T-helper 1 cell treated with Interleukin-12 subunit alpha and Interleukin-12 subunit beta and Interleukin-4 antibody, amounts not matched to agents 30 μg/mL and 1 μg/mL, for 36 hours (primary cell): ENCODE results near the gene CCDC60.

Source experiments
- H3K27ac Mint-ChIP-seq: one replicate; pipeline ENCODE4 v1.8.0; 2021; ENCODE audit warnings: mild to moderate bottlenecking, mixed read lengths
- H3K27me3 Mint-ChIP-seq: one replicate; pipeline ENCODE4 v1.8.0; 2021; ENCODE audit warnings: low read depth, mixed read lengths
- H3K36me3 Mint-ChIP-seq: one replicate; pipeline ENCODE4 v1.8.0; 2021; ENCODE audit warnings: low read depth, mixed read lengths
- H3K4me1 Mint-ChIP-seq: one replicate; pipeline ENCODE4 v1.8.0; 2021; ENCODE audit warnings: low read depth, mixed read lengths
- H3K4me3 Mint-ChIP-seq: one replicate; pipeline ENCODE4 v1.8.0; 2021; ENCODE audit warnings: mild to moderate bottlenecking, moderate library complexity, mixed read lengths
- H3K9me3 Mint-ChIP-seq: one replicate; pipeline ENCODE4 v1.8.0; 2021; ENCODE audit warnings: mixed read lengths

CCDC60 gene

DNA sequence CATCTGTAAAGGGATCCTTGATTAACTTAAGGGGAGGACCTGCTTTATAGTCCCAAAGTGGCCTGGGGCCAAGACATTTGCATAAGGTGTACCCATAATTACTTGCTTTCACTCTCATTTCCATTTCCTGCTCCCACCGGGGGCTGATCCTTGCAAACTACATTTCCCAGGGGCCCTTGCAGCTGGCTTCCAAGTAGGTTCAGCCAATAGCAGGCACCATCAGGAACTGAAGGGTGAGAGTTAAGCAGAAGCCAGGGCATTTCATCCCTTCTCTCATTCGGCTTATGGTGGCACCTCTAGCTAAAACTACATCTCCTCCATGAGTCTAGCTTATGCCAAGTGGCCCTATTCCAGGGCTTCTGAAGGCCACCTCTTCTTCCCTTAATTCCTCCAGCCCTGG is 88.8 kb downstream of the CCDC60 start:
- no peak overlapping the region for H3K4me3 Mint-ChIP-seq
- no peaks in the 10 kb centered on the region for H3K9me3 Mint-ChIP-seq
- no peak overlapping the region for H3K27ac Mint-ChIP-seq
- H3K27me3 Mint-ChIP-seq = peaks cover 4% of the 10 kb centered on the region
- H3K36me3 Mint-ChIP-seq = no peaks in the 10 kb centered on the region
- H3K4me1 Mint-ChIP-seq = no peaks in the 10 kb centered on the region

GRCh38 chr12:119425623-119426022 is 91.1 kb downstream of the CCDC60 start:
- Mint-ChIP-seq H3K4me1 (no peaks in the 10 kb centered on the region), H3K27me3 (peaks cover 4% of the 10 kb centered on the region), H3K4me3 (no peak overlapping the region), H3K9me3 (no peaks in the 10 kb centered on the region), H3K27ac (no peak overlapping the region), H3K36me3 (no peaks in the 10 kb centered on the region)

DNA sequence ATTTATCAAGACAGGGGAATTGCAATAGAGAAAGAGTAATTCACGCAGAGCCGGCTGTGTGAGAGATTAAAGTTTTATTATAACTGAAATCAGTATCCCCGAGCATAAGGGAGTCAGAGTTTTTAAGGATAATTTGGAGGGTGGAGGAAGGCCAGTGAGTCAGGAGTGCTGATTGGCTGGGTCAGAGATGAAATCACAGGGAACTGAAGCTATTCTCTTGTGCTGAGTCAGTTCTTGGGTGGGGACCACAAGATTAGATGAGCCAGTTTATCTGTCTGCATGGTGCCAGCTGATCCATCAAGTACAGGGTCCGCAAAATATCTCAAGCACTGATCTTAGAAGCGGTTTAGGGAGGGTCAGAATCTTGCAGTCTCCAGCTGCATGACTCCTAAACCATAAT is 96.6 kb downstream of the CCDC60 start:
- Mint-ChIP-seq H3K4me1 (no peaks in the 10 kb centered on the region), H3K27ac (no peak overlapping the region), H3K27me3 (no peaks in the 10 kb centered on the region), H3K36me3 (no peaks in the 10 kb centered on the region), H3K4me3 (no peak overlapping the region), H3K9me3 (peaks cover 4% of the 10 kb centered on the region)

DNA sequence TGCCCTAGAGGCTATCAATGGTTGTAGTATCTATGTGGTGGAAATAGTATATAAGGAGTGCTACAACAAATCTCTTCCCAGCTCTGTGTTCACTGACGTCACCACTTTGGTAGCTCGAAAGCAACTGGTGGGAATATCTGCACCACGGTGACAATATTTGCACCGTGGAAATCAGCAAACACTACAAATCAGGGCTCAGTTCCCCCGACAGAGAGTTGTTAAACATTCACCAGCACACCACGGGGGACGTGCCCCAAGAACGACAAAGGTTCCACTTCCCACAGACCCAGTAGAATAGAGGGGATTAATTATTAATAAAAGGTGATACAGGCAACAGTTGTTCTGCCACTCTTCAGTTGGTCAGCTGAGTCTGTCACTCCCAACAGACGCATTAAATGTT is 98.4 kb downstream of the CCDC60 start:
- no peaks in the 10 kb centered on the region for H3K4me1 Mint-ChIP-seq
- no peaks in the 10 kb centered on the region for H3K27me3 Mint-ChIP-seq
- peaks cover 4% of the 10 kb centered on the region for H3K9me3 Mint-ChIP-seq
- H3K27ac Mint-ChIP-seq = no peak overlapping the region
- no peak overlapping the region for H3K4me3 Mint-ChIP-seq
- no peaks in the 10 kb centered on the region for H3K36me3 Mint-ChIP-seq

DNA sequence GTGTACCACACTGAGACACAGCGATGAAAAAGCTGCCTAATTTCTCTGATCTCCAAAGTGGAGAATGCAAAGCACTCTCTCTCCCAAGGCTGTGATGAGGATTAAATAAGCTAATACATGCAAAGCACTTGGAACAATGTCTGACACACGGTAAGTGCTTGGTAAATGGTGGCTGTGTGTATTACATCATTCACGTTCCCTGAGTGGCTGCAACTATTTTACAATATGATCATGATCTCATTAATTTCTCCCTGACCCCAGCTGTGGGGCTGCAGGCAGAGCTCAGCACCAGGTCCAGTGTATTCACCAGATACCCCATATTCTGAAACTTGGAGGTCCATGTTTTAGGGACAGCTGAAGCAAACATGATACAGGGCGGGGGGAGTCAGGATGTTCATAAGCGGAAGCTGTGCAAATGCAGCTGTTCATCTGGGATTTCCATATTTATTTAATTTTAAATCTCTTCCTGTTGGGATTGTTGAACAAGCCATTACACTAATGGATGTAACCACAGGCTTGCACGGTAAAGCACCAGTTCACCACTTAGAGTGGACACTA is 106.4 kb downstream of the CCDC60 start:
- Mint-ChIP-seq H3K9me3 (no peaks in the 10 kb centered on the region), H3K4me3 (no peak overlapping the region), H3K27ac (no peak overlapping the region), H3K27me3 (no peaks in the 10 kb centered on the region), H3K4me1 (peaks cover 4% of the 10 kb centered on the region), H3K36me3 (no peaks in the 10 kb centered on the region)

DNA sequence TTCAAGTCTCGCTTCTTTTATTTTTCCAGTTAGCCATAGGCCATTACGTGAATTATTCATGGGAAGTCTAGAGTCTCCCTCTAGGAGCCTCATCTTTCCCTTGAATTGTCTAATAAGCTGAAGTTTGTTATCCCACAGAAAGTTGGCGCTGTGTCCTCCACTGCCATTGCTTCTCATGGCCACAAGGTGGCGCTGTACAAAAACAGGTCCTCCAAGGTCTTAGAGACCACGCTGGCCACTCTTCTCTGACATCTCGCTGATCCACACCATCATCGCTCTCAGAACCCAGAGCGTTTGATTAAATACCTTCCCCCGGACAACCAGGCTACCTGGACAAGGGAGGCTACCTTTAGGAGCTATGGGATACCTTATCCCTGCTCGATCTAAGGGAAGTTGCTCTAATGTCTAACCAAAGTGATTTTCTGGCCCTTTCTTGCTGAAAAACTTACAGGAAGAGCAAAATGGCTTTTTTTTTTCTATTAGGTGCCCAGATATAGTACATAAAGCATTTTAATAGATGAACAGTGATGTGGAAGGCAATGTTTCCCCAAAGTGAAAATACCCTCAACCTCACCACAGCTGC is 110.0 kb downstream of the CCDC60 start:
- Mint-ChIP-seq H3K4me1 (peaks cover 4% of the 10 kb centered on the region), H3K36me3 (no peaks in the 10 kb centered on the region), H3K9me3 (no peaks in the 10 kb centered on the region), H3K27ac (no peak overlapping the region), H3K4me3 (no peak overlapping the region), H3K27me3 (no peaks in the 10 kb centered on the region)

- Mint-ChIP-seq H3K4me1 (peaks cover 4% of the 10 kb centered on the region), H3K27me3 (no peaks in the 10 kb centered on the region), H3K9me3 (no peaks in the 10 kb centered on the region), H3K27ac (no peak overlapping the region), H3K4me3 (no peak overlapping the region), H3K36me3 (no peaks in the 10 kb centered on the region)
These were observed 111.9 kb downstream of the CCDC60 start for GRCh38 chr12:119446459-119446858.

DNA sequence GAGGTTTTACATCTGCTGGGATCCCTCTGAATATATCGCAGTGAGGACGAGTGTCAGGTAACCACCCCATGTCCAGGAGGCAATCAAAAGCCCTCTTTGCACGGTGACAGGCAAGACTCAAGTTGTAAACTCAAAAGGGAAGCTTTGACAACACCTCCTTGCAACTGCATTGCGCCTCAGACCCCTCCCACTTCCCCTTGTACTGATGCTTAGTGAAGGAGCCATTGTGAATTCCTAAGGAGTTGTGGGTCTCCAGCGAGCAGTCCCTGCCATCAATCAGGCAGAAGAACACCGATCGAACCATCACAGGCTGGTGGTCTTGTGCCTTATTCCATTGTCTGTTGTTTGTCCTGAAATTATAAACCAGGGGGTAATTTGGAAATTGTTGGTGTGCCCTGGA is 112.6 kb downstream of the CCDC60 start:
- Mint-ChIP-seq H3K27me3 (no peaks in the 10 kb centered on the region), H3K4me3 (no peak overlapping the region)

DNA sequence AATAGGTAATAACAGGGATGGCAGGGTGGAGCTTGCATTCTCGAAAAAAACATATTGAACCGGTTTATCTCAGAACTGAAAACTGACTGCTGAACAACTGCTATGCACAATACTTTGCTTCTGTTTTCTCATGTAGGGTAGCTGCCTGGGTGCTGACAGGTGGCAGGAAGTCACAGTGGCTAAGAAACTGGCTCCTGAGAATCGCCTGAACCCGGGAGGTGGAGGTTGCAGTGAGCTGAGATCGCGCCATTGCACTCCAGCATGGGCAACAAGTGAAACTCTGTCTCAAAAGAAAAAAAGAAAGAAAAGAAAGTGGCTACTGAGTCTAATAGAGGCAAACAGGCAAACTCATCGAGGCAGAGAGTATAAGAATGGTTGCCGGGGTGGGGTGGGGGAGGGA is 113.1 kb downstream of the CCDC60 start:
- peaks cover 4% of the 10 kb centered on the region for H3K4me1 Mint-ChIP-seq
- no peak overlapping the region for H3K4me3 Mint-ChIP-seq
- H3K36me3 Mint-ChIP-seq = no peaks in the 10 kb centered on the region
- no peaks in the 10 kb centered on the region for H3K9me3 Mint-ChIP-seq
- H3K27ac Mint-ChIP-seq = no peak overlapping the region
- H3K27me3 Mint-ChIP-seq = no peaks in the 10 kb centered on the region

More for the DNA sequence above, 112.6 kb downstream of the CCDC60 start:
- Mint-ChIP-seq H3K4me1 (peaks cover 4% of the 10 kb centered on the region), H3K27ac (no peak overlapping the region), H3K36me3 (no peaks in the 10 kb centered on the region), H3K9me3 (no peaks in the 10 kb centered on the region)

- H3K4me1 Mint-ChIP-seq = peaks cover 4% of the 10 kb centered on the region
- H3K9me3 Mint-ChIP-seq = no peaks in the 10 kb centered on the region
- no peak overlapping the region for H3K4me3 Mint-ChIP-seq
- H3K36me3 Mint-ChIP-seq = no peaks in the 10 kb centered on the region
- no peak overlapping the region for H3K27ac Mint-ChIP-seq
- H3K27me3 Mint-ChIP-seq = no peaks in the 10 kb centered on the region
These were observed 114.1 kb downstream of the CCDC60 start for GRCh38 chr12:119448611-119449131.

GRCh38 chr12:119450771-119451170 is 116.2 kb downstream of the CCDC60 start:
- H3K27me3 Mint-ChIP-seq = no peaks in the 10 kb centered on the region
- H3K27ac Mint-ChIP-seq = no peak overlapping the region
- no peaks in the 10 kb centered on the region for H3K9me3 Mint-ChIP-seq
- H3K36me3 Mint-ChIP-seq = no peaks in the 10 kb centered on the region
- no peak overlapping the region for H3K4me3 Mint-ChIP-seq
- H3K4me1 Mint-ChIP-seq = no peaks in the 10 kb centered on the region

GRCh38 chr12:119456824-119457223 is 122.3 kb downstream of the CCDC60 start:
- Mint-ChIP-seq H3K27me3 (no peaks in the 10 kb centered on the region), H3K9me3 (no peaks in the 10 kb centered on the region), H3K4me1 (no peaks in the 10 kb centered on the region), H3K36me3 (no peaks in the 10 kb centered on the region), H3K4me3 (no peak overlapping the region), H3K27ac (no peak overlapping the region)

DNA sequence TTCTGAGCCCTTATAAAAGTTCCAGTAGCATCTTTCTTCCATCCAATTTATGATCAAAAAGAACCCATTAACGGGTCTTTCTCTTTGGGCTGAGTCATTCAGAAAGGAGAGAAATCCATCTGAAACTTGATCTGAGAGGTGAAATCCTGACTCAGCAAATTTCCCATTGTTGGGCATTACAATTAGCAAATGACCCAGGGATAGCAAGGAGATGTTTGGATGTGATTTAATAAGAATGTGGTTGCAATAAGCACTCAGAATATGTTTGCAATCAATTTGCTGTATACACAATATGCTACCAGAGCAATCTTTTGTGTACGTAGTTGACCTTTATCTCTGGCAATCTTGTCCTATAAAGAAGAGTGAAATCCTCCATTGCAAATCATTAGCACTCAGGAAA is 122.7 kb downstream of the CCDC60 start:
- Mint-ChIP-seq H3K4me1 (no peaks in the 10 kb centered on the region), H3K36me3 (no peaks in the 10 kb centered on the region), H3K27me3 (no peaks in the 10 kb centered on the region), H3K4me3 (no peak overlapping the region), H3K9me3 (no peaks in the 10 kb centered on the region), H3K27ac (no peak overlapping the region)

DNA sequence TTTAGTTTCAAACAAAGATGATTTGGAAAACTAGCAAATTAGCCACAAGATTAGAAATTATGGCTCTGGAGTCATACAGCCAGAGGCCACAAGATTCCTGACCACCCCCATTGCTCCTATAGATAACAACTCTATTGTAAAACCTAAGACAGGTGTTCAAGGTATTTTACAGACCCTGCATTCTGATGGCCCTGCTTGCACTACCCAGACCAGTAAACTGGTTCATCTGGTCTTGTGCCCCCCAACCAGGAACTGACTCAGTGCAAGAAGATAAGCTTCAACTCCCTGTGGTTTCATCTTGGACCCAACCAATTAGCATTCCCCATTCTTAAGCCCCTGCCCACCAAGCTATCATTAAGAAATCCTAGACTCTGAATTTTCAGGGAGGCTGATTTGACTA is 125.0 kb downstream of the CCDC60 start:
- no peaks in the 10 kb centered on the region for H3K4me1 Mint-ChIP-seq
- H3K4me3 Mint-ChIP-seq = no peak overlapping the region
- no peaks in the 10 kb centered on the region for H3K27me3 Mint-ChIP-seq
- no peak overlapping the region for H3K27ac Mint-ChIP-seq
- no peaks in the 10 kb centered on the region for H3K9me3 Mint-ChIP-seq
- no peaks in the 10 kb centered on the region for H3K36me3 Mint-ChIP-seq

DNA sequence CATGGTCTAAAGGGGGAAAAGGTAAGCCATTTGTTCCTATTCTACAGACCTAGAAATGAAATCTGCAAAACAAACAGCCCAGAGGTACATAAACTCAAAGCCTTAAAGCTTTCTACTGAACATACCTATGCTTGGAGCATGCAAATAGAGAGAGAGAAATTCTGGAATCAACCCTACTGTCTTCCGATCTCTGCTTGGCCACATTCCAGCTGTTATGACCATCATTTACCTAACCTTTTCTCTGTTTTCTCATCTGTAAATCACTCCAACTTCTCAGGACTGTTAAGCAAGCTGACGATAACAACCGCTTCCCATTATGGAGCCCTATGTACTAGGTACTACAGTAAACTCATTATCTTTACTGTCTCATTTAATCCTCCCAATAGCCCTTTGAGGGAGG is 126.3 kb downstream of the CCDC60 start:
- Mint-ChIP-seq H3K4me1 (no peaks in the 10 kb centered on the region), H3K9me3 (no peaks in the 10 kb centered on the region), H3K4me3 (no peak overlapping the region), H3K27ac (no peak overlapping the region), H3K27me3 (no peaks in the 10 kb centered on the region), H3K36me3 (no peaks in the 10 kb centered on the region)
